ENCODE results near the gene EHBP1. TPM values are rescaled to one million over a fixed set of nuclear protein-coding genes. Genes with fewer than 3 reads are reported as not detected.

Gene EHBP1
- total and polyA plus RNA-seq, 2 experiments from 2014 or later: 27.2 to 47.9 TPM

DNA sequence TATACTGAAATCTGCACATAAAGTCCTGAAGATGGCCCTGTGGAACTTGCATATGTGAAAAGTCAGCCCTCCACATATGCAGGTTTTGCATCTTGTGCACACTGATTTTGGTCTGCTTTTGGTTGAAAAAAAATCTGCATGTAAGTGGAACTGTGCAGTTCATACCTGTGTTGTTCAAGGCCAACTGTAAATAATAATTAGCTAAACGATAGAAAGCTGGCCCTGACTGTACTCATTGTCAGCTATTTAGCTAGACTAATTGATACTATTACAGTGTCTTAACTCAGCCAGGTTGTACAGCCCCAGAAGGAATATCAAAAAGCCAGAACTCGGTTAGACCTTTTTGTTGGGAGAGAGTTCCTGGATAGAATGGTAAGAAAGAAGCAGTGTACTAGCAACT lies 54.5 kb downstream of the EHBP1 start:
- Histone ChIP-seq H3K4me1 (ENCODE audit: insufficient read depth) (no peaks in the 10 kb centered on the region), H2AFZ (no peak overlapping the region), H3F3A (replicated peaks; ENCODE audit: low read depth) (no peaks in the 10 kb centered on the region), H3K27me3 (ENCODE audit: insufficient read depth) (no peaks in the 10 kb centered on the region), H3K4me2 (no peak overlapping the region), H3K9me2 (ENCODE audit: insufficient read depth) (no peaks in the 10 kb centered on the region), H3K36me3 (ENCODE audit: insufficient read depth) (no peaks in the 10 kb centered on the region), H3K4me3 (no peak overlapping the region), H3K27ac (ENCODE audit: low read depth) (no peak overlapping the region), H3K79me2 (replicated peaks; ENCODE audit: insufficient read depth) (peaks cover 59% of the 10 kb centered on the region), H4K20me1 (replicated peaks; ENCODE audit: insufficient read depth) (0 out of 2 replicates have a peak, but pooled peaks cover 4% of the 10 kb centered on the region)
- DNase-seq (ENCODE audit: low spot score): no peak
- Mint-ChIP-seq H3K4me1 (peaks cover 13% of the 10 kb centered on the region; the same call in 2 of the 3 replicates), H3K27me3 (ENCODE audit: insufficient read depth, low read depth, poor library complexity) (no peaks in the 10 kb centered on the region), H3K27ac (no peak overlapping the region), H3K36me3 (ENCODE audit: low read depth) (peaks cover 8% of the 10 kb centered on the region), H3K4me3 (no peak overlapping the region), H3K9me3 (peaks cover 5% of the 10 kb centered on the region)
- ATAC-seq: no peak
- TF ChIP-seq JUNB (IDR thresholded peaks at IDR 0.05; ENCODE audit: unreplicated experiment) (no peak), REST (IDR thresholded peaks at IDR 0.05; ENCODE audit: unreplicated experiment) (no peak)

GRCh38 chr2:62760555-62760954 lies 55.0 kb downstream of the EHBP1 start:
- Mint-ChIP-seq H3K27ac (no peak overlapping the region; the same call in 1 of the 2 replicates), H3K36me3 (ENCODE audit: low read depth) (peaks cover 3% of the 10 kb centered on the region; the same call in 2 of the 3 replicates), H3K4me3 (no peak overlapping the region), H3K27me3 (ENCODE audit: insufficient read depth, low read depth, poor library complexity) (no peaks in the 10 kb centered on the region), H3K9me3 (peaks cover under 1% of the 10 kb centered on the region; the same call in 1 of the 3 replicates), H3K4me1 (peaks cover 13% of the 10 kb centered on the region; the same call in 2 of the 3 replicates)
- Histone ChIP-seq H3K4me2 (no peak overlapping the region), H3K9me2 (ENCODE audit: insufficient read depth) (no peaks in the 10 kb centered on the region), H3K36me3 (ENCODE audit: insufficient read depth) (no peaks in the 10 kb centered on the region), H3K79me2 (replicated peaks; ENCODE audit: insufficient read depth) (peaks cover 54% of the 10 kb centered on the region), H4K20me1 (replicated peaks; ENCODE audit: insufficient read depth) (0 out of 2 replicates have a peak, but pooled peaks cover 4% of the 10 kb centered on the region), H3F3A (replicated peaks; ENCODE audit: low read depth) (no peaks in the 10 kb centered on the region), H2AFZ (no peak overlapping the region), H3K4me1 (ENCODE audit: insufficient read depth) (no peaks in the 10 kb centered on the region), H3K27ac (ENCODE audit: low read depth) (no peak overlapping the region), H3K27me3 (ENCODE audit: insufficient read depth) (no peaks in the 10 kb centered on the region), H3K4me3 (no peak overlapping the region)
- no peak for ATAC-seq
- DNase-seq (ENCODE audit: low spot score): no peak
- TF ChIP-seq CREB1 (CRISPR knock-in tag; IDR thresholded peaks at IDR 0.05; ENCODE audit: low read depth) (no peak), EZH2 (IDR thresholded peaks at IDR 0.05; ENCODE audit: low read depth, unreplicated experiment) (no peak), EZH2phosphoT487 (IDR thresholded peaks at IDR 0.05; ENCODE audit: unreplicated experiment) (no peak), STAT1 (IDR thresholded peaks at IDR 0.05; ENCODE audit: unreplicated experiment) (no peak), REST (IDR thresholded peaks at IDR 0.05; ENCODE audit: unreplicated experiment) (no peak), NANOG (IDR thresholded peaks at IDR 0.05; ENCODE audit: borderline replicate concordance) (no peak)
- TF ChIP-seq, protein P1, sequence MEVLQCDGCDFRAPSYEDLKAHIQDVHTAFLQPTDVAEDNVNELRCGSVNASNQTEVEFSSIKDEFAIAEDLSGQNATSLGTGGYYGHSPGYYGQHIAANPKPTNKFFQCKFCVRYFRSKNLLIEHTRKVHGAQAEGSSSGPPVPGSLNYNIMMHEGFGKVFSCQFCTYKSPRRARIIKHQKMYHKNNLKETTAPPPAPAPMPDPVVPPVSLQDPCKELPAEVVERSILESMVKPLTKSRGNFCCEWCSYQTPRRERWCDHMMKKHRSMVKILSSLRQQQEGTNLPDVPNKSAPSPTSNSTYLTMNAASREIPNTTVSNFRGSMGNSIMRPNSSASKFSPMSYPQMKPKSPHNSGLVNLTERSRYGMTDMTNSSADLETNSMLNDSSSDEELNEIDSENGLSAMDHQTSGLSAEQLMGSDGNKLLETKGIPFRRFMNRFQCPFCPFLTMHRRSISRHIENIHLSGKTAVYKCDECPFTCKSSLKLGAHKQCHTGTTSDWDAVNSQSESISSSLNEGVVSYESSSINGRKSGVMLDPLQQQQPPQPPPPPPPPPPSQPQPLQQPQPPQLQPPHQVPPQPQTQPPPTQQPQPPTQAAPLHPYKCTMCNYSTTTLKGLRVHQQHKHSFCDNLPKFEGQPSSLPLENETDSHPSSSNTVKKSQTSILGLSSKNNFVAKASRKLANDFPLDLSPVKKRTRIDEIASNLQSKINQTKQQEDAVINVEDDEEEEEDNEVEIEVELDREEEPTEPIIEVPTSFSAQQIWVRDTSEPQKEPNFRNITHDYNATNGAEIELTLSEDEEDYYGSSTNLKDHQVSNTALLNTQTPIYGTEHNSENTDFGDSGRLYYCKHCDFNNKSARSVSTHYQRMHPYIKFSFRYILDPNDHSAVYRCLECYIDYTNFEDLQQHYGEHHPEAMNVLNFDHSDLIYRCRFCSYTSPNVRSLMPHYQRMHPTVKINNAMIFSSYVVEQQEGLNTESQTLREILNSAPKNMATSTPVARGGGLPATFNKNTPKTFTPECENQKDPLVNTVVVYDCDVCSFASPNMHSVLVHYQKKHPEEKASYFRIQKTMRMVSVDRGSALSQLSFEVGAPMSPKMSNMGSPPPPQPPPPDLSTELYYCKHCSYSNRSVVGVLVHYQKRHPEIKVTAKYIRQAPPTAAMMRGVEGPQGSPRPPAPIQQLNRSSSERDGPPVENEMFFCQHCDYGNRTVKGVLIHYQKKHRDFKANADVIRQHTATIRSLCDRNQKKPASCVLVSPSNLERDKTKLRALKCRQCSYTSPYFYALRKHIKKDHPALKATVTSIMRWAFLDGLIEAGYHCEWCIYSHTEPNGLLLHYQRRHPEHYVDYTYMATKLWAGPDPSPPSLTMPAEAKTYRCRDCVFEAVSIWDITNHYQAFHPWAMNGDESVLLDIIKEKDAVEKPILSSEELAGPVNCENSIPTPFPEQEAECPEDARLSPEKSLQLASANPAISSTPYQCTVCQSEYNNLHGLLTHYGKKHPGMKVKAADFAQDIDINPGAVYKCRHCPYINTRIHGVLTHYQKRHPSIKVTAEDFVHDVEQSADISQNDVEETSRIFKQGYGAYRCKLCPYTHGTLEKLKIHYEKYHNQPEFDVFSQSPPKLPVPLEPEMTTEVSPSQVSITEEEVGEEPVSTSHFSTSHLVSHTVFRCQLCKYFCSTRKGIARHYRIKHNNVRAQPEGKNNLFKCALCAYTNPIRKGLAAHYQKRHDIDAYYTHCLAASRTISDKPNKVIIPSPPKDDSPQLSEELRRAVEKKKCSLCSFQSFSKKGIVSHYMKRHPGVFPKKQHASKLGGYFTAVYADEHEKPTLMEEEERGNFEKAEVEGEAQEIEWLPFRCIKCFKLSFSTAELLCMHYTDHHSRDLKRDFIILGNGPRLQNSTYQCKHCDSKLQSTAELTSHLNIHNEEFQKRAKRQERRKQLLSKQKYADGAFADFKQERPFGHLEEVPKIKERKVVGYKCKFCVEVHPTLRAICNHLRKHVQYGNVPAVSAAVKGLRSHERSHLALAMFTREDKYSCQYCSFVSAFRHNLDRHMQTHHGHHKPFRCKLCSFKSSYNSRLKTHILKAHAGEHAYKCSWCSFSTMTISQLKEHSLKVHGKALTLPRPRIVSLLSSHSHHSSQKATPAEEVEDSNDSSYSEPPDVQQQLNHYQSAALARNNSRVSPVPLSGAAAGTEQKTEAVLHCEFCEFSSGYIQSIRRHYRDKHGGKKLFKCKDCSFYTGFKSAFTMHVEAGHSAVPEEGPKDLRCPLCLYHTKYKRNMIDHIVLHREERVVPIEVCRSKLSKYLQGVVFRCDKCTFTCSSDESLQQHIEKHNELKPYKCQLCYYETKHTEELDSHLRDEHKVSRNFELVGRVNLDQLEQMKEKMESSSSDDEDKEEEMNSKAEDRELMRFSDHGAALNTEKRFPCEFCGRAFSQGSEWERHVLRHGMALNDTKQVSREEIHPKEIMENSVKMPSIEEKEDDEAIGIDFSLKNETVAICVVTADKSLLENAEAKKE (CRISPR knock-in tag; IDR thresholded peaks at IDR 0.05): no peak

Measured in GM23338 (cell line).